HepG2 (cell line): ENCODE measurements around the gene HOXA9. TPM values are rescaled to one million over a fixed set of nuclear protein-coding genes. Genes with fewer than 3 reads are reported as not detected.

Experiments used
- EEA1 ChIP-seq: sonication (generic); formaldehyde crosslinking; IDR thresholded peaks from 2 replicates; pipeline ENCODE4 v1.5.1; 2020; ENCODE audit warnings: mild to moderate bottlenecking, missing genetic modification reagents, borderline replicate concordance
- EHMT2 ChIP-seq: fragments of 200-600 bp; sonication (generic); IDR thresholded peaks from 2 replicates; pipeline ENCODE4 v1.7.0; 2017; ENCODE audit warnings: antibody characterized with exemption, low read depth, low read length, borderline replicate concordance
- GLI4 ChIP-seq: sonication (generic); formaldehyde crosslinking; IDR thresholded peaks from 2 replicates; pipeline ENCODE4 v1.5.1; 2020; ENCODE audit warnings: missing genetic modification reagents, mild to moderate bottlenecking, moderate library complexity, borderline replicate concordance
- HOXA9 ChIP-seq: sonication (generic); formaldehyde crosslinking; IDR thresholded peaks from 2 replicates; pipeline ENCODE4 v1.8.1; 2022; ENCODE audit warnings: missing genetic modification reagents, mild to moderate bottlenecking, moderate library complexity, borderline replicate concordance
- KDM5A ChIP-seq: fragments of 200-600 bp; sonication (generic); IDR thresholded peaks from 2 replicates; pipeline ENCODE4 v1.7.0; 2018; ENCODE audit warnings: antibody characterized with exemption, mild to moderate bottlenecking, low read length, borderline replicate concordance
- MXI1 ChIP-seq: IDR thresholded peaks from 3 replicates; pipeline ENCODE4 v1.6.1; 2012; ENCODE audit warnings: low read depth, low read length, inconsistent platforms, borderline replicate concordance
- NPAS2 ChIP-seq: sonication (generic); formaldehyde crosslinking; IDR thresholded peaks from 2 replicates; pipeline ENCODE4 v1.8.0; 2022; ENCODE audit warnings: mild to moderate bottlenecking, missing genetic modification reagents, borderline replicate concordance
- PAF1 ChIP-seq: IDR thresholded peaks from 2 replicates; pipeline ENCODE4 v1.6.1; 2016; ENCODE audit warnings: missing genetic modification reagents, missing compliant biosample characterization
- RAD21 ChIP-seq: fragments of 450-650 bp; formaldehyde crosslinking; IDR thresholded peaks from 2 replicates; pipeline ENCODE4 v1.5.0; 2020; ENCODE audit warnings: mild to moderate bottlenecking
- RFX5 ChIP-seq: IDR thresholded peaks from 2 replicates; pipeline ENCODE4 v1.6.1; 2011; ENCODE audit warnings: low read depth, low read length, improper control_type of control experiment
- SP140L ChIP-seq: sonication (generic); formaldehyde crosslinking; IDR thresholded peaks from 2 replicates; pipeline ENCODE4 v1.4.0; 2020; ENCODE audit warnings: missing genetic modification reagents, borderline replicate concordance
- TARDBP ChIP-seq: sonication (generic); formaldehyde crosslinking; IDR thresholded peaks from 2 replicates; pipeline ENCODE4 v1.8.0; 2022; ENCODE audit warnings: mild to moderate bottlenecking, missing genetic modification reagents
- TEAD3 ChIP-seq: optimal IDR thresholded peaks from 2 replicates; pipeline ENCODE3; 2016; ENCODE audit warnings: borderline replicate concordance
- TSC22D2 ChIP-seq: sonication (generic); formaldehyde crosslinking; IDR thresholded peaks from 2 replicates; pipeline ENCODE4 v1.5.1; 2020; ENCODE audit warnings: missing genetic modification reagents, mild to moderate bottlenecking, borderline replicate concordance
- ZFAT ChIP-seq: sonication (generic); formaldehyde crosslinking; conservative IDR thresholded peaks from 2 replicates; pipeline ENCODE4 v1.8.1; 2023; ENCODE audit warnings: missing genetic modification reagents, inconsistent platforms
- ZNF12 ChIP-seq: sonication (generic); formaldehyde crosslinking; IDR thresholded peaks from 2 replicates; pipeline ENCODE4 v1.5.0; 2020; ENCODE audit warnings: missing genetic modification reagents
- ZNF224 ChIP-seq: sonication (generic); formaldehyde crosslinking; IDR thresholded peaks from 2 replicates; pipeline ENCODE4 v1.5.0; 2020; ENCODE audit warnings: mild to moderate bottlenecking, missing genetic modification reagents
- ZNF225 ChIP-seq: sonication (generic); formaldehyde crosslinking; IDR thresholded peaks from 2 replicates; pipeline ENCODE4 v1.4.0; 2020; ENCODE audit warnings: mild to moderate bottlenecking, missing genetic modification reagents
- ZNF496 ChIP-seq: sonication (generic); formaldehyde crosslinking; IDR thresholded peaks from 2 replicates; pipeline ENCODE4 v1.8.1; 2023; ENCODE audit warnings: mild to moderate bottlenecking, moderate library complexity, missing genetic modification reagents; ENCODE audit not compliant: insufficient replicate concordance
- ZNF7 ChIP-seq: IDR thresholded peaks from 2 replicates; pipeline ENCODE4 v1.6.1; 2016; ENCODE audit warnings: missing biosample characterization, missing genetic modification reagents
- ZNF768 ChIP-seq: sonication (generic); formaldehyde crosslinking; IDR thresholded peaks from 2 replicates; pipeline ENCODE4 v1.4.0; 2020; ENCODE audit warnings: missing genetic modification reagents
- polyA plus RNA-seq, 8 experiments: library from polyadenylated mRNA; depleted of rRNA in 3 of 8; stranded (reverse) in 7 of 8; unstranded in 1 of 8; fragments of >200 nt; fragmentation: Illumina TruSeq in 4 of 8; extraction: Trizol in 4 of 8; gene quantifications; 2 replicates each; pipeline versions ENCODE4 v1.2.1 to v1.2.3, GENCODE V29; 2011 to 2016; ENCODE audit warnings: low read depth in 4 of 8, missing spikeins in 1 of 8, mixed read lengths in 1 of 8; ENCODE audit not compliant: insufficient read depth in 1 of 8
- total RNA-seq, 5 experiments: library from RNA; depleted of rRNA; stranded (reverse); fragments of >200 nt; fragmentation: Illumina TruSeq; extraction: Trizol; gene quantifications; 2 replicates each; pipeline ENCODE4 v1.2.3, GENCODE V29; 2016; ENCODE audit warnings: low read depth in 1 of 5
- TF ChIP-seq, protein P1 (sequence below): sonication (generic); formaldehyde crosslinking; conservative IDR thresholded peaks from 2 replicates; pipeline ENCODE4 v1.4.0; 2020; ENCODE audit warnings: missing genetic modification reagents
- TF ChIP-seq, protein P2 (sequence below): fragments of 450-650 bp; IDR thresholded peaks from 2 replicates; pipeline ENCODE4 v1.6.1; 2017
- TF ChIP-seq, protein P3 (sequence below): sonication (generic); formaldehyde crosslinking; IDR thresholded peaks from 2 replicates; pipeline ENCODE4 v1.5.1; 2020; ENCODE audit warnings: mild to moderate bottlenecking, moderate library complexity, missing genetic modification reagents

Gene HOXA9
- total and polyA plus RNA-seq, 2 of the 13 experiments (the other 11 are each of a cell fraction or from before 2014, with no cell fraction given), result not detected

DNA sequence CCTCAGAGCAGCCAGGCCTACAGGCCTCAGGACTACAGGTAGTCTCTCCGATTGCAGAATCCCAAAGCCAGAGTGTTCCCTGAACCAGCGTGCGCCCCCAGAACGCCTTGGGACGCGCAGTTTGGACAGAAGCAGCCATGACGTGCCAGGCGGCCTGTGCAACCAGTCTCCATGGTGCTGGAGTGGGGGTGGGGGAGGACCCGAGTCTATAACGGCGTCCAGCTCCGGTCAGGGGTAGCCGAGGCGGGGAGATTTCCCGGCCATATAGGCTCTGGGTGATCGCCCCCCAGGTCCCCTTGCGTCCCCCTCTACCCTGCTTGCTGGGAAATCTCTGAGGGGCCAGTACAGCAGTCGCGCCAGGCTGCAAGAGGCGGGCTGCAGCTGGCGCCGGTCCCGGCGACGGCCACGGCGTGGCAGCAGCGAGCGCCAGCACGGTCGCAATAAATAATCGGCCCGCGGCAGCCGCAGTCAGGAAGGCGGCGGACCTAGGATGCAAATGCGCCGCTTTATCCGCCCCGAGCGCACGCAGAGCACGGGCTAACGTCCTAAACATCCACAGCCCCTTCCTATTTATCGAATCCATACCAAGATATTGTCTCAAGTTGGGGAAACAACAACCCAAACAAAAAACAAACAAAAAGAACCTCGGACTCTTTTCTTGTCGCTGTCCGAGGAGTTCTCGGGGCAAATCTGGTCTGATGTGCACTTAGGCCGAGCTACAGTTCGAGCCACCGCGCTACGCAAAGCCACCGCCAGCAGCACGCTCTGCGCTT lies 14.6 kb downstream of the HOXA9 start (continued):
- TF ChIP-seq MXI1 (0 out of 3 replicates have a peak, but pooled peaks have one; percentile 16), ZNF224 (CRISPR knock-in tag) (0 out of 2 replicates have a peak, but pooled peaks have one; percentile 34), NPAS2 (CRISPR knock-in tag) (no peak), ZNF225 (CRISPR knock-in tag) (0 out of 2 replicates have a peak, but pooled peaks have one; percentile 22), TARDBP (CRISPR knock-in tag) (peak; percentile 40; the same call in 1 of the 2 replicates), EHMT2 (no peak), RAD21 (CRISPR knock-in tag) (peak; percentile 74), GLI4 (CRISPR knock-in tag) (no peak), PAF1 (CRISPR knock-in tag) (no peak), ZNF12 (CRISPR knock-in tag) (no peak), TSC22D2 (CRISPR knock-in tag) (no peak), ZNF7 (no peak), RFX5 (no peak), SP140L (CRISPR knock-in tag) (no peak), ZFAT (CRISPR knock-in tag) (no peak), ZNF768 (CRISPR knock-in tag) (peak; percentile 23; the same call in 1 of the 2 replicates), HOXA9 (CRISPR knock-in tag) (0 out of 2 replicates have a peak, but pooled peaks have one; percentile 49), EEA1 (CRISPR knock-in tag) (0 out of 2 replicates have a peak, but pooled peaks have one; percentile 62), KDM5A (no peak), TEAD3 (no peak), ZNF496 (CRISPR knock-in tag) (no peak)
- TF ChIP-seq, protein P1, sequence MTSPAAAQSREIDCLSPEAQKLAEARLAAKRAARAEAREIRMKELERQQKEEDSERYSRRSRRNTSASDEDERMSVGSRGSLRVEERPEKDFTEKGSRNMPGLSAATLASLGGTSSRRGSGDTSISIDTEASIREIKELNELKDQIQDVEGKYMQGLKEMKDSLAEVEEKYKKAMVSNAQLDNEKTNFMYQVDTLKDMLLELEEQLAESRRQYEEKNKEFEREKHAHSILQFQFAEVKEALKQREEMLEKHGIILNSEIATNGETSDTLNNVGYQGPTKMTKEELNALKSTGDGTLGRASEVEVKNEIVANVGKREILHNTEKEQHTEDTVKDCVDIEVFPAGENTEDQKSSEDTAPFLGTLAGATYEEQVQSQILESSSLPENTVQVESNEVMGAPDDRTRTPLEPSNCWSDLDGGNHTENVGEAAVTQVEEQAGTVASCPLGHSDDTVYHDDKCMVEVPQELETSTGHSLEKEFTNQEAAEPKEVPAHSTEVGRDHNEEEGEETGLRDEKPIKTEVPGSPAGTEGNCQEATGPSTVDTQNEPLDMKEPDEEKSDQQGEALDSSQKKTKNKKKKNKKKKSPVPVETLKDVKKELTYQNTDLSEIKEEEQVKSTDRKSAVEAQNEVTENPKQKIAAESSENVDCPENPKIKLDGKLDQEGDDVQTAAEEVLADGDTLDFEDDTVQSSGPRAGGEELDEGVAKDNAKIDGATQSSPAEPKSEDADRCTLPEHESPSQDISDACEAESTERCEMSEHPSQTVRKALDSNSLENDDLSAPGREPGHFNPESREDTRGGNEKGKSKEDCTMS (CRISPR knock-in tag), result no peak
- TF ChIP-seq, protein P2, sequence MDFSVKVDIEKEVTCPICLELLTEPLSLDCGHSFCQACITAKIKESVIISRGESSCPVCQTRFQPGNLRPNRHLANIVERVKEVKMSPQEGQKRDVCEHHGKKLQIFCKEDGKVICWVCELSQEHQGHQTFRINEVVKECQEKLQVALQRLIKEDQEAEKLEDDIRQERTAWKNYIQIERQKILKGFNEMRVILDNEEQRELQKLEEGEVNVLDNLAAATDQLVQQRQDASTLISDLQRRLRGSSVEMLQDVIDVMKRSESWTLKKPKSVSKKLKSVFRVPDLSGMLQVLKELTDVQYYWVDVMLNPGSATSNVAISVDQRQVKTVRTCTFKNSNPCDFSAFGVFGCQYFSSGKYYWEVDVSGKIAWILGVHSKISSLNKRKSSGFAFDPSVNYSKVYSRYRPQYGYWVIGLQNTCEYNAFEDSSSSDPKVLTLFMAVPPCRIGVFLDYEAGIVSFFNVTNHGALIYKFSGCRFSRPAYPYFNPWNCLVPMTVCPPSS, result no peak
- TF ChIP-seq, protein P3, sequence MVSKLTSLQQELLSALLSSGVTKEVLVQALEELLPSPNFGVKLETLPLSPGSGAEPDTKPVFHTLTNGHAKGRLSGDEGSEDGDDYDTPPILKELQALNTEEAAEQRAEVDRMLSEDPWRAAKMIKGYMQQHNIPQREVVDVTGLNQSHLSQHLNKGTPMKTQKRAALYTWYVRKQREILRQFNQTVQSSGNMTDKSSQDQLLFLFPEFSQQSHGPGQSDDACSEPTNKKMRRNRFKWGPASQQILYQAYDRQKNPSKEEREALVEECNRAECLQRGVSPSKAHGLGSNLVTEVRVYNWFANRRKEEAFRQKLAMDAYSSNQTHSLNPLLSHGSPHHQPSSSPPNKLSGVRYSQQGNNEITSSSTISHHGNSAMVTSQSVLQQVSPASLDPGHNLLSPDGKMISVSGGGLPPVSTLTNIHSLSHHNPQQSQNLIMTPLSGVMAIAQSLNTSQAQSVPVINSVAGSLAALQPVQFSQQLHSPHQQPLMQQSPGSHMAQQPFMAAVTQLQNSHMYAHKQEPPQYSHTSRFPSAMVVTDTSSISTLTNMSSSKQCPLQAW (CRISPR knock-in tag), result no peak
